Sigmoid colon (tissue), 7 donors: ENCODE measurements around the gene LRFN2. TPM values are rescaled to one million over a fixed set of nuclear protein-coding genes. Genes with fewer than 3 reads are reported as not detected.

ENCODE experiments used
- DNase-seq: peaks from one replicate; pipeline ENCODE4 v3.0.0-alpha.2; 2019
- H3K27ac ChIP-seq, 4 donors: fragments of 200-600 bp; sonication (generic); one replicate each; pipeline ENCODE4 v1.5.1; 2016 to 2019; ENCODE audit warnings: mild to moderate bottlenecking in 1 of 4
- H3K27me3 ChIP-seq, 3 donors: fragments of 200-600 bp; sonication (generic); one replicate each; pipeline ENCODE4 v1.5.1; 2019; ENCODE audit warnings: mild to moderate bottlenecking in 1 of 3
- H3K36me3 ChIP-seq, 4 donors: fragments of 200-600 bp; sonication (generic); one replicate each; pipeline ENCODE4 v1.5.1; 2016 to 2019
- H3K4me1 ChIP-seq, 4 donors: fragments of 200-600 bp; sonication (generic); one replicate each; pipeline ENCODE4 v1.5.1; 2017 to 2019
- H3K4me3 ChIP-seq, 4 donors: fragments of 200-600 bp; sonication (generic); one replicate each; pipeline ENCODE4 v1.5.1; 2017 to 2019; ENCODE audit warnings: mild to moderate bottlenecking in 2 of 4, moderate library complexity in 1 of 4
- H3K9me3 ChIP-seq, 4 donors: fragments of 200-600 bp in 3 of 4; sonication (generic) in 3 of 4; one replicate each; pipeline versions ENCODE4 v1.5.1 to v1.6.1; 2013 to 2019
- CTCF ChIP-seq, 4 experiments: fragments of 450-650 bp in 3 of 4; fragments of 200-600 bp in 1 of 4; IDR thresholded peaks; one replicate each; pipeline ENCODE4 v1.5.1; 2016 to 2019; ENCODE audit warnings: antibody characterized with exemption in 4 of 4, mild to moderate bottlenecking in 3 of 4, moderate library complexity in 2 of 4
- EP300 ChIP-seq, 4 donors: sonication (generic); formaldehyde crosslinking; IDR thresholded peaks; one replicate each; pipeline ENCODE4 v1.6.1; 2017; ENCODE audit warnings: antibody characterized with exemption in 4 of 4
- POLR2A ChIP-seq, 2 donors: fragments of 450-650 bp; IDR thresholded peaks; one replicate each; pipeline ENCODE4 v1.6.1; 2016; ENCODE audit warnings: antibody characterized with exemption in 2 of 2, mild to moderate bottlenecking in 2 of 2, moderate library complexity in 2 of 2
- POLR2AphosphoS5 ChIP-seq, 4 donors: sonication (generic); formaldehyde crosslinking; IDR thresholded peaks; one replicate each; pipeline ENCODE4 v1.6.1; 2017; ENCODE audit warnings: antibody characterized with exemption in 4 of 4
- whole genome bisulfite sequencing, 2 donors: extraction: QIAGEN DNeasy Blood & Tissue Kit; methylation state at CpG; one replicate each; pipeline ENCODE4 v1.1.7; 2013; 5-methylcytosine and 5-hydroxymethylcytosine counted together
- intact Hi-C: fragments of 100-400 bp; cut with DNase I; formaldehyde crosslinking; loops from one replicate; pipeline ENCODE4 v1.15.1; 2023
- polyA plus RNA-seq, 3 donors: library from polyadenylated mRNA; stranded (reverse); fragments of 200-250 nt; gene quantifications; one replicate each; pipeline ENCODE4 v1.2.3, GENCODE V29; 2013
- total RNA-seq, 4 donors: library from RNA; depleted of rRNA; stranded (reverse); fragments of >200 nt; gene quantifications; one replicate each; pipeline ENCODE4 v1.1.0, GENCODE V29; 2016
- donor health status: healthy with polysubstance abuse.
- donor health status: Bipolar disorder and iron deficiency.
- donor health status: healthy.

Gene LRFN2
- total and polyA plus RNA-seq, 7 donors: 0.10 to 0.60 (median 0.49) TPM; not detected in 4

DNA sequence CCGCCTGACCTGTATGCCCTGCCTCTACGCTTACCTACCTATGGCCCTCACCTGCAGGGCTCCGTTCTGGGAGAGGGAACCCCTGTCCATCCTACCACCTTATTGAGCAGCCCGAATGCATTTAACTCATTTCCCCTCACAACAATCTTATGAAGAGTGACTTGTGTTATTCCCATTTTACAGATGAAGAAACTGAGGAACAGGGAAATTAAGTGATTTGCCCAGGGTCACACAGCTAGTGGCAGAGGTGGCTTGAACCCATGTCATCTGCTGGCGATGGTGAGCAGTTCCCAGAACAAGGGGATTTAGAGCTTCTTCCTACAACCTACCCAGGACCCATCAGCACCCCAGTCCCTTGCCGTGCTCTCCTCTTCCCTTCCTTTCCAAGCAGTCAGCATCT is 42.3 kb upstream of the LRFN2 start:
- H3K27ac ChIP-seq: no peak overlapping the region
- no peaks in the 10 kb centered on the region for H3K36me3 ChIP-seq
- no peaks in the 10 kb centered on the region for H3K4me1 ChIP-seq
- WGBS, 2 donors: 91% methylated on average over 6 of the region's 6 CpGs
- no peak for DNase-seq
- H3K4me3 ChIP-seq: no peak overlapping the region
- no peaks in the 10 kb centered on the region for H3K27me3 ChIP-seq
- H3K9me3 ChIP-seq: no peaks in the 10 kb centered on the region
- TF ChIP-seq EP300 (IDR thresholded peaks at IDR 0.05) (no peak), POLR2A (IDR thresholded peaks at IDR 0.05) (no peak), CTCF (IDR thresholded peaks at IDR 0.05) (no peak), POLR2AphosphoS5 (IDR thresholded peaks at IDR 0.05) (no peak)
- intact Hi-C loops: no loop called here

DNA sequence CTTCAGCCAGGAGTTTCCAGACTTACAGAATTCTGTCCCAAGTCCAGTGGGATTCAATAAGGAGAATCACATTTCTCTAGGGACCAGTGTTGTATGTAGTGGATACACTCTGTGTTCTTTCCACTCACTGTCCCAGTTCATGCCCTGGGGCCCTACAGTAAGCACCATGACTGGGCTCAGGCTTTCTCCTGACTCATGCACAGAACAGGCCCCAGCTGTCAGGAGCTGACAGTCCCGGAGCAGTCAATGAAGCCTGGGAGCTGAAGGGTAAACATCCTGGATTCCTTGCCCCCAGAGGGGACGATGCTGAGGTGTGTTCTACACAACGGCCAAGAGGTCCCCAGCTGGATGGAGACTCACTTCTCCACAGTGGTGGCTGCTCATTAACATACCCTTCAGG is 40.2 kb upstream of the LRFN2 start:
- WGBS, 2 donors: 52 to 62% methylated on average over 3 of the region's 3 CpGs
- H3K27me3 ChIP-seq: no peaks in the 10 kb centered on the region
- DNase-seq: no peak
- no peaks in the 10 kb centered on the region for H3K36me3 ChIP-seq
- H3K4me1 ChIP-seq: no peaks in the 10 kb centered on the region
- no peak overlapping the region for H3K4me3 ChIP-seq
- no peaks in the 10 kb centered on the region for H3K9me3 ChIP-seq
- TF ChIP-seq CTCF (IDR thresholded peaks at IDR 0.05) (no peak), POLR2A (IDR thresholded peaks at IDR 0.05) (no peak), EP300 (IDR thresholded peaks at IDR 0.05) (no peak), POLR2AphosphoS5 (IDR thresholded peaks at IDR 0.05) (no peak)
- no peak overlapping the region for H3K27ac ChIP-seq
- intact Hi-C loops: no loop called here

GRCh38 chr6:40626886-40627285 is 39.7 kb upstream of the LRFN2 start:
- H3K4me3 ChIP-seq: no peak overlapping the region
- no peaks in the 10 kb centered on the region for H3K36me3 ChIP-seq
- intact Hi-C loops: no loop called here
- no peaks in the 10 kb centered on the region for H3K27me3 ChIP-seq
- H3K4me1 ChIP-seq: no peaks in the 10 kb centered on the region
- WGBS, 2 donors: 71 to 89% methylated on average over 4 of the region's 4 CpGs
- H3K9me3 ChIP-seq: no peaks in the 10 kb centered on the region
- no peak for DNase-seq
- H3K27ac ChIP-seq: no peak overlapping the region
- TF ChIP-seq EP300 (IDR thresholded peaks at IDR 0.05) (no peak), POLR2A (IDR thresholded peaks at IDR 0.05) (no peak), CTCF (IDR thresholded peaks at IDR 0.05) (no peak), POLR2AphosphoS5 (IDR thresholded peaks at IDR 0.05) (no peak)

- H3K4me3 ChIP-seq: no peak overlapping the region
- TF ChIP-seq POLR2AphosphoS5 (IDR thresholded peaks at IDR 0.05) (no peak), EP300 (IDR thresholded peaks at IDR 0.05) (no peak), CTCF (IDR thresholded peaks at IDR 0.05) (no peak), POLR2A (IDR thresholded peaks at IDR 0.05) (no peak)
- peaks cover 0 to 5% (median 0%) of the 10 kb centered on the region in 3 donors for H3K27me3 ChIP-seq
- WGBS, 2 donors: 83 to 92% methylated on average over 3 of the region's 3 CpGs
- intact Hi-C loops: no loop called here
- H3K36me3 ChIP-seq: no peaks in the 10 kb centered on the region
- no peak for DNase-seq
- no peaks in the 10 kb centered on the region for H3K4me1 ChIP-seq
- no peaks in the 10 kb centered on the region for H3K9me3 ChIP-seq
- no peak overlapping the region for H3K27ac ChIP-seq
Observed at GRCh38 chr6:40623932-40624331, 36.8 kb upstream of the LRFN2 start.

DNA sequence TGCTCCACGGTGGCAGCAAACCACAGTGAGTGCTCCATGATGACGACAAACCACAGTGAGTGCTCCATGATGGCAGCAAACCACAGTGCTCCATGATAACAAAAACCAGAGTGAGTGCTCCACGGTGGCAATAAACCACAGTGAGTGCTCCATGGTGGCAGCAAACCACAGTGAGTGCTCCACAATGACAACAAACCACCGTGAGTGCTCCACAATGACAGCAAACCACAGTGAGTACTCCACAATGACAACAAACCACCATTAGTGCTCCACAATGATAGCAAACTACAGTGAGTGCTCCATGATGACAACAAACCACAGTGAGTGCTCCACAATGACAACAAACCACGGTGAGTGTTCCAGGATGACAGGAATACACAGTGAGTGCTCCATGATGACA is 36.0 kb upstream of the LRFN2 start:
- Histone ChIP-seq H3K4me1 (no peaks in the 10 kb centered on the region), H3K4me3 (no peak overlapping the region), H3K9me3 (no peaks in the 10 kb centered on the region), H3K27ac (no peak overlapping the region), H3K27me3 (peaks cover 0 to 8% (median 0%) of the 10 kb centered on the region in 3 donors), H3K36me3 (no peaks in the 10 kb centered on the region)
- intact Hi-C loops: no loop called here
- no peak for TF ChIP-seq POLR2A (IDR thresholded peaks at IDR 0.05)
- TF ChIP-seq POLR2AphosphoS5 (IDR thresholded peaks at IDR 0.05): no peak
- no peak for TF ChIP-seq EP300 (IDR thresholded peaks at IDR 0.05)
- TF ChIP-seq CTCF (IDR thresholded peaks at IDR 0.05): no peak
- no peak for DNase-seq
- WGBS, 2 donors: 71 to 77% methylated on average over 5 of the region's 5 CpGs
